ENCODE data around the gene CWC25.
A peak's percentile ranks its signal among the peaks of the same experiment; 100 is the strongest.

Gene CWC25

GRCh38 chr17:38752308-38753070 lies 72.6 kb downstream of the CWC25 start, which contains the start of gene PSMB3:
Gene PSMB3, plus strand, starts transcription at chr17:38752741. Its CDS starts 86 bp downstream, at chr17:38752827.
- Histone ChIP-seq H3K27ac (peak within 1 kb of the TSS; percentile 77), H3K4me3 (ENCODE audit: low read depth, low read length) (peak within 1 kb of the TSS; percentile 99), H3K36me3 (replicated peaks) (peaks cover 26% of the 10 kb centered on the region), H3K27me3 (replicated peaks) (no peaks in the 10 kb centered on the region)
- no peak for TF ChIP-seq CTCF (IDR thresholded peaks at IDR 0.05; ENCODE audit: low read depth, low read length, missing control alignments)
- peak; percentile 99 for DNase-seq
- in situ Hi-C loops (cut with HindIII; ENCODE audit: low pct_ligation_motif_present, low sequenced_read_pairs): no loop called here

GRCh38 chr17:38751808-38752307 lies 73.3 kb downstream of the CWC25 start:
- Histone ChIP-seq H3K27ac (peak overlapping the region; percentile 77), H3K4me3 (ENCODE audit: low read depth, low read length) (peak overlapping the region; percentile 99), H3K36me3 (replicated peaks) (peaks cover 20% of the 10 kb centered on the region), H3K27me3 (replicated peaks) (no peaks in the 10 kb centered on the region)
- peak; percentile 73 for DNase-seq
- in situ Hi-C loops (cut with HindIII; ENCODE audit: low pct_ligation_motif_present, low sequenced_read_pairs): no loop called here
- no peak for TF ChIP-seq CTCF (IDR thresholded peaks at IDR 0.05; ENCODE audit: low read depth, low read length, missing control alignments)

GRCh38 chr17:38751144-38751807 lies 73.8 kb downstream of the CWC25 start:
- Histone ChIP-seq H3K36me3 (replicated peaks) (peaks cover 17% of the 10 kb centered on the region), H3K27me3 (replicated peaks) (no peaks in the 10 kb centered on the region), H3K27ac (no peak overlapping the region), H3K4me3 (ENCODE audit: low read depth, low read length) (peak overlapping the region; percentile 99)
- TF ChIP-seq CTCF (IDR thresholded peaks at IDR 0.05; ENCODE audit: low read depth, low read length, missing control alignments): no peak
- DNase-seq: no peak
- in situ Hi-C loops (cut with HindIII; ENCODE audit: low pct_ligation_motif_present, low sequenced_read_pairs): no loop called here
